Suppressor macrophage (primary cell): ENCODE data around the gene TMC6.
A peak's percentile ranks its signal among the peaks of the same experiment; 100 is the strongest.
"Not testable (repeated sequence)": the region's sequence is repeated elsewhere in the genome, so short reads cannot be mapped to it uniquely, and the experiment has no call there.

Source experiments
- DNase-seq, 4 experiments: peaks; one replicate each; pipeline ENCODE4 v3.0.0-alpha.2; 2020 to 2022

The TMC6 gene

DNA sequence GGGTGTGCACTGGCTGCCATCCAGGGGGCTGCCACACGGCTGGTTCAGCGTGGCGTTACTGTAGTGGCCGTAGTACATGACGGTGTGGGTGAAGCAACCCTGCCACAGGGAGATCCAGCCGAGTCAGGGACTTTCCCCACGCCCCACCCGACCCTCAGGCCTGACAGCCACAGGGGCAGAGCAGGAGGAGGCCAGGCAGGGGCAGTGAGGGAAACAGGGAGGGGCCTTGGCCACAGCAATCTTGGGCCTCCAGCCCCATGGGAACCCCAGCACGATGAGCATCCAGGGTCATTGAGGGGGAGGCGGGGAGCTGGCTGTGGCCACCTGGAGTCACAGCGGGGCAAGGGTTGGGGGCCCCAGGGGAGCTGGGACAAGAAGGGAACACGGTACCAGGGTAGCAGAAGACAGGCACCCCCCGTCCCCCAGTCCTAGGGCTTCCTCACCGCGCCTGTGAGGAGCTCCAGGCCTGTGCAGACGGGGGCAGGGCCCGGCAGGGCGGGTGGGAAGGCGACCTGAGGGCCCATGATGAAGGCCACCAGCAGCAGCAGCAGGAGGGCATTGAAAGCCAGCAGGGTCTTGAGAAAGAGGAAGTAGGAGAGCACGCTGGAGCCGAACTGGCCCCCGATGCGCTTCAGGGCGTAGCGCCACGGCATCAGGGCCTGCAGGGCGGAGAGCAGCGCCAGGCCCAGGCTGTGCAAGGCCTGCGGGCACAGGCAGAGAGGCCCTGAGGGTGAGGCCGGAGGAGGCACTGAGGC lies 4.3 kb downstream of the TMC6 start:
- DNase-seq: peak; percentile 69 to 82 (median 78)

DNA sequence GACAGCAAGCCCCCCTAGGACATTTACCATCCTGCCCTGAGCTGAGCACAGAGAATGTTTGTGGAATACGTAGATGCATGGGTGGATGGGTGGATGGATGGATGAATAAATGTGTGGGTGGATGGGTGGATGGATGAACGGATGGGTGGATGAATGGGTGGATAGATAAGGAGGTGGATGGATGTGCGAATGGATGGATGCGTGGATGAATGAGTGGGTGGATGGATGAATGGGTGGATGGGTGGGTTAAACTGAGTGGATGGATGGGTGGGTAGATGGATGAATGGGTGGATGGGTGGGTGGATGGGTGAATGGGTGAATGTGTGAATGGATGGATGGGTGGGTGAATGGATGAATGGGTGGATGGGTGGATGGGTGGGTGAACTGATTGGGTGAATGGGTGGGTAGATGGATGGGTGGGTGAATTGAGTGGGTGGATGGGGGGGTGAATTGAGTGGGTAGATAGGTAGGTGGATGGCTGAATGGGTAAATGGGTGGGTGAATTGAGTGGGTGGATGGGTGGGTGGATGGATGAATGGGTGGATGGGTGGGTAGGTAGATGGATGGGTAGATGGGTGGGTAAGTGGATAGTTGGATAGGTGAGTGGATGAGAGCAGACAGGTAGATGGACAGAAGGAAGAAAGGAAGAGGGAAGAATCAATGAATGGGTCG lies 5.2 kb downstream of the TMC6 start:
- no peak for DNase-seq

GRCh38 chr17:78122931-78123249 lies 5.7 kb downstream of the TMC6 start:
- no peak for DNase-seq

- no peak for DNase-seq
Observed at GRCh38 chr17:78122216-78122930, 6.2 kb downstream of the TMC6 start.

GRCh38 chr17:78121801-78122215 lies 6.7 kb downstream of the TMC6 start:
- no peak for DNase-seq

DNA sequence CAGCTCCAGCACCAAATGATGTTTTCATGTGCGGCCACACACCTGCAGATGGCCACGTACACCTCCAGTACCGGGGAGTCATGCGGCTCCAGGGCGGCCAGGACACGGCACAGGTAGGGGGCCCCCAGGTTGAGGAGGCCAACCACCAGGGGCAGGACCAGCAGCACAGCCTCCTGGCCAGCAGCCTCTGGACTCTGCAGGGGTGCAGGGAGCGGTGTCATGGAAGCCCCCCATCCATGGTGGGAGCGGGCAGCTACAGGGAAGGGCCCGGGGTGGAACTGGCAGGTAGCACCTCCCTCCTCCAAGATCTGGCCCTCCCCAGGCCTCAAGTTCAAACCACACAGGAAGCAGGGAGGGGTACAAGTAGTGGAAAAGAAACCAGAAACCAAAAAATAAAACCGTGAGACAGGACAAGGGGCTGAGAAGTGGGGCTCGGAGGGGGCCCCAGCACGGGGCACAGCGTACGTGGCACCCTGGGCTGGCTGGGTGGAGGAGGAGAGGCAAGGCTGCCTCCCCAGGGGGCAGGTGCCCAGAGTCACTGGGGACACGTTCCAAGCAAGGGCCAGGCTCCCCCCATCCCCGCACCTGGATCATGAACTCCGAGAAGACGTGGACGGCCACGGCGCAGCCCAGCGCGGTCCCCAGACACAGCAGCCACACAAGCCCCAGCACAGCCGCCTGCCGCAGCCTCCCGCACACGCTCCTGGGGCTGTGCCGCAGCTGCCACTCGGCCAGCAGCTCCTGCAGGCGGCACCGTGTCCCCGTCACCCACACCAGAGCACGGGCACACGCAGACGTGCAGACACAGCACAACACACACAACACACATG lies 7.4 kb downstream of the TMC6 start:
- DNase-seq: no peak

- no peak for DNase-seq
Observed at GRCh38 chr17:78120537-78120936, 8.0 kb downstream of the TMC6 start.

GRCh38 chr17:78118801-78119241 lies 9.7 kb downstream of the TMC6 start:
- DNase-seq: no peak

DNA sequence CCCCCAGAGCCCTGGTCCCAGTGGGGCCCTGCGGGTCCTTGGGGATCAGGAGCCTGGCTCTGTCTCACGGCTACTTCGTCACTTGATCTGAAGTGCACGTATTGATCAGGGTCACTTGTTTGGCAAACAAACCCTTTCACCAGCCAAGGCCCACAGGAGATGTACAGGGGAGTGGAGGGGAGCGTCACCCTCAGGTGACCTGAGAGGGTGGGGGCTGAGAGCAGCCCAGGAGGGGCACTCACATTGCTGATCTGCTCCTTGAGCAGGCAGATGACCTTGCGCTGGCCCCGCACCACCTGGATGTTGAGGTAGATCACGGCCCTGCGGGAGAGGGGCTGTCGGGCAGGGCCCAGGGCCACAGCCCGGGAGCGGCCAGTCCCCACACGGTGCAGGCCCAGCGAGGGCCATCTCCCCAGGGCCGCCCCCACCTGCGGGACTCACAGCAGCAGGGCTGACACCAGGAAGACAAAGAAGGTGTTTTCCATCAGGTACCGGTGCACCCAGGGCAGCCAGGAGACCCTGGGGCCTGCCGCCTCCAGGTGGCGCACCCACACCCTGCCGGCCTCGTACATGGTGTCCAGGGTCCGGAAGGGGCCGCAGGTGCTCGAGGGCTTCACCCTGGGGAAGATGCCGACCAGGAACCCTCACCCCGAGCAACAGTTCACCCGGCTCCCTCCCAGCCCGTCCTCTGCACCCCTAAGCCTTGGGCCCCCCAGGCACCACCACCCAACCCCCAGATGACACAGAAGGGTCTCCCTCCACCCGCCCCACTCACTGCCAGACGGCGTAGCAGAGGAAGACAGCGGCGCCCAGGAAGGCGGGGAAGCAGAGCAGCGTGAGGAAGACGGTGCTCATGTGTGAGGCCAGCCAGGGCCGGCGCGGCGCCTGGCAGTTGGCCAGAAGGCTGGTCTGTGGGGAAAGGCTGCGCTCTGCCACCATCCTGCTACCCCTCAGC lies 11.3 kb downstream of the TMC6 start:
- DNase-seq: peak in 1 of 4 experiments; percentile 49

GRCh38 chr17:78116411-78116810 lies 12.1 kb downstream of the TMC6 start:
- DNase-seq: no peak

- not testable (repeated sequence) for DNase-seq
Observed at GRCh38 chr17:78115803-78116202, 12.8 kb downstream of the TMC6 start.

DNA sequence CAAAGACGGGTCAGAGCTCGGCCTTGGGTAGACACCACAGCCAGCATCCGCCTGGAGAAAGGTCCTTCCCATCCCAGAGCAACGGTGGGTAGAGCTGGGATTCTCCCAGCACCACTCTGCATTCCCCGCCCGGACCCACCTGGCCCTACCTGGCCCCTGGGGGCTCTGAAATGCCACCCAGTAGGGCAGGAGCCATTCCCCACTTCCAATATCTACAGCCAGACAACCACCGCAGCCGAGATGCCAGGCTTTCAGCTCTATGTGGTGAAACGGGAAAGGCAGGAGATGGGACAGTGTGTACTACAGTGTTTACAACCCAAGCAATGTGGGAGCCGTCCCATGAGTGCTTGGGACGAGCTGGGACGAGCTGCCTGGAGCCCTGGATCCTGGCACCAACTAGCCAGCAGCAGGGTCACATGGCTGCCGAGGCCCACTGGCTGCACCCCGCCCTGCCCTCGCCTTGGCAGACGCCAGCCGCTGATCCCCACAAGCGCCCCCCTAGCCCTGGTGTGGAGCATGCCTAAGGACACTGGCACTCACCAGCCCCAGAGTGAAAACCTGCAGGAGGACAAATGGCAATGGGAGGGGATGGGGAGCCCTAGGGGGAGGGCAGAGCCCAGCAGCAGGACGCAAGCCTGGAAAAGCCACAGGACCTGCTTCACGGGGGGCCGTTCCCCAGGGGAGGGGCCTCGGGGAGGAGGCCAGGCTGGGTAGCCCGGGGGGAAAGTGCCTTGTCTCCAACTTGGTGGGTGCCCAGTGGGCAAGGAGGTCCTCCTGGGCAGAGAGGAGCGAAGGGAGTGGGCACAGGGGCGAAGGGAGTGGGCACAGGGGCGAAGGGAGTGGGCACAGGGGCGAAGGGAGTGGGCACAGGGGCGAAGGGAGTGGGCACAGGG lies 13.5 kb downstream of the TMC6 start:
- no peak for DNase-seq

DNA sequence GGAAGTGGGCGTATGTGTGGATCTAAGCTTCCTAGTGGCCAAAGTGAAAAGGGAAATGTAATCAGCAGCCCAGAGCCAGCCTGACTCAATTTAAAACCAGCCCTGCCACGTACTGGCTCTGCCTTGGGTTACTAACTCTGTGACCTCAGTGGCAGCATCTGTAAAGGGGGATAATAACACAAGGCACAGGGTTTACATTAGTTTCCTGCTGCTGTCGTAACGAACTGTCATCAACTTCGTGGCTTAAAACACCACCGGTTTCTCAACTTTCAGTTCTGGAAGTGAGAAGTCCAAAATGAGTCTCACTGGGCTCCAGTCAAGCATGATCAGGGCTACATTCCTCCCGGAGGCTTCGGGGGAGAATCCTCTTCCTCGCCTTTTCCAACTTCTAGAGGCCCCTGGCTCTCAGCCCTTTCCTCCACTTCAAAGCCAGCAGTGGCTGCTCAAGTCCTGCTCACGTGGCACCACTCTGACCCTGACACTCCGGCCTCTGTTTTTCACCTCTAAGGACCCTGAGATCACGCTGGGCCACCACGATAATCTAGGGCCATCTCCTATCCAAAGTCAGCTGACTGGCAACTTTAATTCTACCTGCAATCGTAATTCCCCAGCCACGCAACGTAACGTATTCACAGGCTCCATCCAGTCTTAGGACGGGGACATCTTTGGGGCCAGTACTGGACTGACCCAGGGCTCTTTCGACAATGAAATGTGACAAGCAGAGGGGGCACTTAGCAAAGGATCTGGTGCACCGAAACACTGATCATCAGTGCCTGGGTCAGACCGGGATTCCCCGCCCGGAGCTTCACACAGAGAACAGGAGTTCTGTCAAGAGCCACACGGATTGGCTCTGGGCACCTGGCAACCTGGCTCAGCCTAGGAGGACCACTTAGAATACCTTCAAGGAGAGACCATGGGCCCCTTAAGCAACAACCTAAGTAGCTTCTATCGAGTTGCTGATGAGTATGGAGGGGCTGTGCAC lies 14.5 kb downstream of the TMC6 start:
- peak; percentile 53 to 76 (median 60) for DNase-seq

GRCh38 chr17:78112518-78113471 lies 15.8 kb downstream of the TMC6 start:
- peak; percentile 70 to 88 (median 81) for DNase-seq

GRCh38 chr17:78111727-78112517 lies 16.6 kb downstream of the TMC6 start:
- no peak for DNase-seq

DNA sequence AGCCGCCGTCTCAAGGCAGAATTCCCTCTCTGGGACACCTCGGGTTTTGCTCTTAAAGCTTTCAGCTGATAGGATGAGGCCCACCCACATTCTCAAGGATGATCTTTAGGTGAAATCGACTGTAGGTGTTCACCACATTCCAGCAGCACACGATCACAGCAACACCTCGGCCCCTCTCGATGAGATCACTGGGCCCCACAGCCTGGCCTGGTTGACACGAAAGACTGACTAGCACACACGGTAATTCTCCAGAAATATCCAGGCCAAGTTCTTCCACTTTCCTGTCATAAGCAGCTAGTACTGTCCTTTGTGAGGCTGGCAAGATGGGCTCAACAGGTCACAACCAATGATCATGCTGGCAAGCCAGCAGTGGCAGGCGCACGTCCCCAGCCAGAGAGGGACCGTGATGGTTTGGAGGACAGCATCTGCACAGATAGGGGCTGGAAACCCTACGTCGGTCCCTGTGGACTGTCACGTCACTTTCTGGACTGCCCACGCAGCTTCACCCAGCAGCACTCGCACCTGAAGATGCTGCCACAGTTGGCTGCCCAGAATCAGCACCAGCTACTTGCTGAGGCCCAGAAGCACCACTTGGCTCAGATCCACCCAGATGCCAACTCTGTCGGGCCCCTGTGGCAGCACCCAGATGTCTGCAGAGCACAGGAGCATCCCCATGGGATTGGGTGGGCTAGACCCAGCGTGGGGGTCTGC lies 17.4 kb downstream of the TMC6 start:
- DNase-seq: no peak
